Esophagus (tissue), 2 donors: Measurements from ENCODE around the gene ADAMTS19. TPM values are rescaled to one million over a fixed set of nuclear protein-coding genes. Genes with fewer than 3 reads are reported as not detected.

ENCODE experiments used
- H3K27ac ChIP-seq, 2 donors: one replicate each; pipeline ENCODE4 v1.5.1; 2013; ENCODE audit warnings: low read depth in 2 of 2, mild to moderate bottlenecking in 2 of 2, inconsistent platforms in 1 of 2, low read length in 1 of 2, moderate library complexity in 1 of 2
- H3K27me3 ChIP-seq, 2 donors: one replicate each; pipeline ENCODE4 v1.6.1; 2013; ENCODE audit warnings: low read length in 2 of 2, control low read depth in 1 of 2, mild to moderate bottlenecking in 1 of 2; ENCODE audit not compliant: insufficient read depth in 2 of 2, control insufficient read depth in 1 of 2
- H3K36me3 ChIP-seq, 2 donors: one replicate each; pipeline ENCODE4 v1.6.1; 2013; ENCODE audit warnings: low read length in 1 of 2; ENCODE audit not compliant: control insufficient read depth in 2 of 2, insufficient read depth in 2 of 2
- H3K4me1 ChIP-seq, 2 donors: one replicate each; pipeline ENCODE4 v1.6.1; 2013; ENCODE audit warnings: low read length in 1 of 2; ENCODE audit not compliant: control insufficient read depth in 2 of 2, insufficient read depth in 2 of 2
- H3K4me3 ChIP-seq, 2 donors: one replicate each; pipeline ENCODE4 v1.5.1; 2013; ENCODE audit warnings: low read length in 2 of 2, mild to moderate bottlenecking in 2 of 2, low read depth in 1 of 2, moderate library complexity in 1 of 2
- H3K9me3 ChIP-seq, 2 donors: one replicate each; pipeline ENCODE4 v1.6.1; 2013; ENCODE audit warnings: mild to moderate bottlenecking in 2 of 2, low read depth in 1 of 2, low read length in 1 of 2, moderate library complexity in 1 of 2; ENCODE audit not compliant: control insufficient read depth in 2 of 2, insufficient read depth in 1 of 2
- WGBS, 2 donors: extraction: QIAGEN DNeasy Blood & Tissue Kit; methylation state at CpG; one replicate each; pipeline ENCODE4 v1.1.7; 2013; 5-methylcytosine and 5-hydroxymethylcytosine counted together
- polyA plus RNA-seq, 2 donors: library from polyadenylated mRNA; stranded (reverse); fragments of 200-250 nt; gene quantifications; one replicate each; pipeline ENCODE4 v1.2.3, GENCODE V29; 2013
- donor health status: healthy with polysubstance abuse.
- donor health status: Bipolar disorder and iron deficiency.

ADAMTS19 gene
- polyA plus RNA-seq, 2 donors: 0.02 to 0.07 TPM

GRCh38 chr5:129461711-129462332, 1.7 kb downstream of the ADAMTS19 start:
- Histone ChIP-seq H3K36me3 (no peaks in the 10 kb centered on the region), H3K27me3 (peaks cover 0 to 2% of the 10 kb centered on the region in 2 donors), H3K27ac (no peak overlapping the region), H3K4me1 (peaks cover 0 to 4% of the 10 kb centered on the region in 2 donors), H3K4me3 (peak overlapping the region; percentile 43 to 45), H3K9me3 (no peaks in the 10 kb centered on the region)
- WGBS, 2 donors: 48 to 50% methylated on average over 13 of the region's 13 CpGs

GRCh38 chr5:129465776-129466344, 5.8 kb downstream of the ADAMTS19 start:
- no peaks in the 10 kb centered on the region for H3K36me3 ChIP-seq
- no peak overlapping the region for H3K27ac ChIP-seq
- no peaks in the 10 kb centered on the region for H3K9me3 ChIP-seq
- peaks cover 0 to 4% of the 10 kb centered on the region in 2 donors for H3K4me1 ChIP-seq
- WGBS, 2 donors: 79 to 83% methylated on average over 4 of the region's 4 CpGs
- H3K4me3 ChIP-seq: no peak overlapping the region
- H3K27me3 ChIP-seq: peaks cover 0 to 2% of the 10 kb centered on the region in 2 donors

- no peak overlapping the region for H3K4me3 ChIP-seq
- H3K9me3 ChIP-seq: no peaks in the 10 kb centered on the region
- no peaks in the 10 kb centered on the region for H3K36me3 ChIP-seq
- H3K27me3 ChIP-seq: no peaks in the 10 kb centered on the region
- H3K27ac ChIP-seq: no peak overlapping the region
- WGBS, 2 donors: 81 to 85% methylated on average over 2 of the region's 2 CpGs
- no peaks in the 10 kb centered on the region for H3K4me1 ChIP-seq
Observed at GRCh38 chr5:129474544-129474943, 14.4 kb downstream of the ADAMTS19 start.

- H3K27me3 ChIP-seq: no peaks in the 10 kb centered on the region
- H3K4me1 ChIP-seq: no peaks in the 10 kb centered on the region
- no peak overlapping the region for H3K27ac ChIP-seq
- H3K9me3 ChIP-seq: no peaks in the 10 kb centered on the region
- H3K36me3 ChIP-seq: no peaks in the 10 kb centered on the region
- H3K4me3 ChIP-seq: no peak overlapping the region
Observed at GRCh38 chr5:129476751-129477150, 16.7 kb downstream of the ADAMTS19 start.

- no peaks in the 10 kb centered on the region for H3K9me3 ChIP-seq
- H3K27me3 ChIP-seq: no peaks in the 10 kb centered on the region
- H3K4me3 ChIP-seq: no peak overlapping the region
- no peaks in the 10 kb centered on the region for H3K4me1 ChIP-seq
- H3K27ac ChIP-seq: no peak overlapping the region
- 28% methylated on average over 1 of the region's 1 CpG for WGBS, 2 donors
- H3K36me3 ChIP-seq: no peaks in the 10 kb centered on the region
Observed at GRCh38 chr5:129477532-129477931, 17.4 kb downstream of the ADAMTS19 start.

- H3K27ac ChIP-seq: no peak overlapping the region
- H3K4me3 ChIP-seq: no peak overlapping the region
- H3K4me1 ChIP-seq: no peaks in the 10 kb centered on the region
- H3K36me3 ChIP-seq: no peaks in the 10 kb centered on the region
- no peaks in the 10 kb centered on the region for H3K27me3 ChIP-seq
- WGBS, 2 donors: 60 to 77% methylated on average over 3 of the region's 3 CpGs
- H3K9me3 ChIP-seq: no peaks in the 10 kb centered on the region
Observed at GRCh38 chr5:129481161-129481560, 21.1 kb downstream of the ADAMTS19 start.

- Histone ChIP-seq H3K27me3 (no peaks in the 10 kb centered on the region), H3K9me3 (no peaks in the 10 kb centered on the region), H3K36me3 (no peaks in the 10 kb centered on the region), H3K4me1 (no peaks in the 10 kb centered on the region), H3K27ac (no peak overlapping the region), H3K4me3 (no peak overlapping the region)
Observed at GRCh38 chr5:129496421-129496820, 36.3 kb downstream of the ADAMTS19 start.

- Histone ChIP-seq H3K36me3 (no peaks in the 10 kb centered on the region), H3K27ac (no peak overlapping the region), H3K9me3 (no peaks in the 10 kb centered on the region), H3K4me1 (no peaks in the 10 kb centered on the region), H3K27me3 (no peaks in the 10 kb centered on the region), H3K4me3 (no peak overlapping the region)
- 69 to 72% methylated on average over 3 of the region's 3 CpGs for WGBS, 2 donors
Observed at GRCh38 chr5:129496864-129497595, 36.9 kb downstream of the ADAMTS19 start.

GRCh38 chr5:129499208-129499852, 39.2 kb downstream of the ADAMTS19 start:
- no peaks in the 10 kb centered on the region for H3K9me3 ChIP-seq
- no peaks in the 10 kb centered on the region for H3K27me3 ChIP-seq
- H3K27ac ChIP-seq: no peak overlapping the region
- H3K36me3 ChIP-seq: no peaks in the 10 kb centered on the region
- no peaks in the 10 kb centered on the region for H3K4me1 ChIP-seq
- H3K4me3 ChIP-seq: no peak overlapping the region
